Smooth muscle cell (in vitro differentiated cells): Measurements from ENCODE around the gene NINL. TPM values are rescaled to one million over a fixed set of nuclear protein-coding genes. Genes with fewer than 3 reads are reported as not detected.

Experiments used
- DNase-seq: peaks from one replicate; lab custom pipeline; 2025; ENCODE audit not compliant: unreplicated experiment; lab: John Stamatoyannopoulos, UW
- H2AFZ ChIP-seq: fragments of 200-600 bp; sonication (generic); 2 replicates; pipeline ENCODE4 v1.6.0; 2016; ENCODE audit warnings: antibody characterized with exemption, low read depth, mild to moderate bottlenecking
- H3F3A ChIP-seq: fragments of 200-600 bp; sonication (generic); 2 replicates; pipeline ENCODE4 v1.6.0; 2017; ENCODE audit warnings: antibody characterized with exemption, low read depth
- H3K27ac ChIP-seq: fragments of 200-600 bp; sonication (generic); 2 replicates; pipeline ENCODE4 v1.5.1; 2016; ENCODE audit warnings: low read depth, mild to moderate bottlenecking
- H3K27me3 ChIP-seq: fragments of 200-600 bp; sonication (generic); 2 replicates; pipeline ENCODE4 v1.6.1; 2016; ENCODE audit warnings: low read depth, mild to moderate bottlenecking
- H3K36me3 ChIP-seq: fragments of 200-600 bp; sonication (generic); 2 replicates; pipeline ENCODE4 v1.5.1; 2016; ENCODE audit warnings: low read depth
- H3K4me1 ChIP-seq: fragments of 200-600 bp; sonication (generic); 2 replicates; pipeline ENCODE4 v1.5.1; 2016; ENCODE audit warnings: low read depth
- H3K4me2 ChIP-seq: fragments of 200-600 bp; sonication (generic); 2 replicates; pipeline ENCODE4 v1.6.0; 2016; ENCODE audit warnings: mild to moderate bottlenecking
- H3K4me3 ChIP-seq: fragments of 200-600 bp; sonication (generic); 2 replicates; pipeline ENCODE4 v1.5.1; 2016; ENCODE audit warnings: mild to moderate bottlenecking
- H3K79me2 ChIP-seq: fragments of 200-600 bp; sonication (generic); 2 replicates; pipeline ENCODE4 v1.6.0; 2016; ENCODE audit warnings: low read depth, mild to moderate bottlenecking
- H3K9ac ChIP-seq: fragments of 200-600 bp; sonication (generic); 2 replicates; pipeline ENCODE4 v1.6.0; 2016; ENCODE audit warnings: low read depth
- H3K9me3 ChIP-seq: fragments of 200-600 bp; sonication (generic); replicated peaks from 2 replicates; pipeline ENCODE4 v1.5.1; 2016; ENCODE audit warnings: low read depth
- H4K20me1 ChIP-seq: fragments of 200-600 bp; sonication (generic); 2 replicates; pipeline ENCODE4 v1.6.0; 2016; ENCODE audit warnings: low read depth
- WGBS: methylation state at CpG from one replicate; pipeline ENCODE4 v1.1.7; 2016; ENCODE audit warnings: low lambda C conversion rate; 5-methylcytosine and 5-hydroxymethylcytosine counted together
- polyA plus RNA-seq: library from polyadenylated mRNA; unstranded; fragments of >200 nt; fragmentation: Nextera tagmentation; extraction: Ambion mirVana; gene quantifications from 2 replicates; pipeline ENCODE4 v1.2.1, GENCODE V29; 2016
- total RNA-seq: library from RNA; depleted of rRNA; stranded (reverse); fragments of >200 nt; gene quantifications from 2 replicates; pipeline ENCODE4 v1.2.3, GENCODE V29; 2014
- TF ChIP-seq, protein P1 (sequence below): fragments of 200-600 bp; sonication (generic); IDR thresholded peaks from 2 replicates; pipeline ENCODE4 v1.5.1; 2017; ENCODE audit warnings: borderline replicate concordance, mild to moderate bottlenecking, antibody characterized with exemption; ENCODE audit not compliant: insufficient read depth, poor library complexity, severe bottlenecking

Gene NINL
- total and polyA plus RNA-seq, 2 experiments from 2014 or later: 10.7 to 12.2 TPM

DNA sequence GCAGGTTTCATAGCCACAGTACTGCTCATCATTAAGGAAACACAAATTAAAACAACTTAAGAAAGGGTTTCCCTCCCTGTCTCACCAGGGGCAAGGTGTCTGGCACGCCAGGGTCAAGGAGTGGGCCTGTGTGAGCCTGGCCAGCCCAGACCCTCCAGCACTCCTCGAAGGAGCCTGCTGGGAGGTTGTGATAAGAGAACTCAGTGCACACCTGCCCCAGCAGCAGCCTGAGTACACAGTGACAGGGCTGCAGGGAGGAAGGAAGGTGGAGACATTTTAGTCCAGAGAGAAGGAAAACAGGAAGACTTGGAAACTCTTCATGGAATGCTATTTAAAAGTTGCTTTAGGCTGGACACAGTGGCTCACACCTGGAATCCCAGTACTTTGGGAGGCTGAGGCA is 14.1 kb downstream of the NINL start:
- 84% methylated on average over 2 of the region's 2 CpGs for WGBS
- H3F3A ChIP-seq: no peaks in the 10 kb centered on the region
- H3K9me3 ChIP-seq: no peaks in the 10 kb centered on the region
- peaks cover 89% of the 10 kb centered on the region for H3K79me2 ChIP-seq
- no peak overlapping the region for H3K4me3 ChIP-seq
- H2AFZ ChIP-seq: no peak overlapping the region
- no peaks in the 10 kb centered on the region for H3K4me1 ChIP-seq
- TF ChIP-seq, protein P1, sequence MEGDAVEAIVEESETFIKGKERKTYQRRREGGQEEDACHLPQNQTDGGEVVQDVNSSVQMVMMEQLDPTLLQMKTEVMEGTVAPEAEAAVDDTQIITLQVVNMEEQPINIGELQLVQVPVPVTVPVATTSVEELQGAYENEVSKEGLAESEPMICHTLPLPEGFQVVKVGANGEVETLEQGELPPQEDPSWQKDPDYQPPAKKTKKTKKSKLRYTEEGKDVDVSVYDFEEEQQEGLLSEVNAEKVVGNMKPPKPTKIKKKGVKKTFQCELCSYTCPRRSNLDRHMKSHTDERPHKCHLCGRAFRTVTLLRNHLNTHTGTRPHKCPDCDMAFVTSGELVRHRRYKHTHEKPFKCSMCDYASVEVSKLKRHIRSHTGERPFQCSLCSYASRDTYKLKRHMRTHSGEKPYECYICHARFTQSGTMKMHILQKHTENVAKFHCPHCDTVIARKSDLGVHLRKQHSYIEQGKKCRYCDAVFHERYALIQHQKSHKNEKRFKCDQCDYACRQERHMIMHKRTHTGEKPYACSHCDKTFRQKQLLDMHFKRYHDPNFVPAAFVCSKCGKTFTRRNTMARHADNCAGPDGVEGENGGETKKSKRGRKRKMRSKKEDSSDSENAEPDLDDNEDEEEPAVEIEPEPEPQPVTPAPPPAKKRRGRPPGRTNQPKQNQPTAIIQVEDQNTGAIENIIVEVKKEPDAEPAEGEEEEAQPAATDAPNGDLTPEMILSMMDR: no peak
- no peak overlapping the region for H3K9ac ChIP-seq
- peaks cover 95% of the 10 kb centered on the region for H4K20me1 ChIP-seq
- no peak for DNase-seq
- no peaks in the 10 kb centered on the region for H3K27me3 ChIP-seq
- H3K4me2 ChIP-seq: no peak overlapping the region
- no peak overlapping the region for H3K27ac ChIP-seq
- no peaks in the 10 kb centered on the region for H3K36me3 ChIP-seq

DNA sequence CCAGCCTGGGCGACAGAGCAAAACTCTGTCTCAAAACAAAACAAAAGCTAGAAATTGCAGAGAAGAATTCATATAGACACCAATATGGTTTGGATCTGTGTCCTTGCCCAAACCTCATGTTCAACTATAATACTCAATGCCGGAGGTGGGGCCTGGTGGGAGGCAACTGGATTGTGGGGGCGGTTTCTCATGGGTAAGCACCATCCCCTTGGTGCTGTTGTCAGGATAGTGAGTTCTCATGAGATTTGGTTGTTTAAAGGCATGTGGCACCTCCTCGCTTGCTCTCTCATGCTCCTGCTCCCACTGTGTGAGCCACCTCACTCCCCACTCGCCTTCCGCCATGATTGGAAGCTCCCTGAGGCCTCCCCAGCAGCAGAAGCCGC is 15.2 kb downstream of the NINL start:
- 99% methylated on average over 7 of the region's 7 CpGs for WGBS
- no peak overlapping the region for H3K27ac ChIP-seq
- peaks cover 96% of the 10 kb centered on the region for H4K20me1 ChIP-seq
- H3K79me2 ChIP-seq: peaks cover 85% of the 10 kb centered on the region
- no peaks in the 10 kb centered on the region for H3K36me3 ChIP-seq
- H3K27me3 ChIP-seq: no peaks in the 10 kb centered on the region
- no peak overlapping the region for H2AFZ ChIP-seq
- H3K9ac ChIP-seq: no peak overlapping the region
- DNase-seq: no peak
- H3K4me2 ChIP-seq: no peak overlapping the region
- TF ChIP-seq, protein P1: no peak
- no peak overlapping the region for H3K4me3 ChIP-seq
- no peaks in the 10 kb centered on the region for H3F3A ChIP-seq
- H3K4me1 ChIP-seq: no peaks in the 10 kb centered on the region
- H3K9me3 ChIP-seq: no peaks in the 10 kb centered on the region

DNA sequence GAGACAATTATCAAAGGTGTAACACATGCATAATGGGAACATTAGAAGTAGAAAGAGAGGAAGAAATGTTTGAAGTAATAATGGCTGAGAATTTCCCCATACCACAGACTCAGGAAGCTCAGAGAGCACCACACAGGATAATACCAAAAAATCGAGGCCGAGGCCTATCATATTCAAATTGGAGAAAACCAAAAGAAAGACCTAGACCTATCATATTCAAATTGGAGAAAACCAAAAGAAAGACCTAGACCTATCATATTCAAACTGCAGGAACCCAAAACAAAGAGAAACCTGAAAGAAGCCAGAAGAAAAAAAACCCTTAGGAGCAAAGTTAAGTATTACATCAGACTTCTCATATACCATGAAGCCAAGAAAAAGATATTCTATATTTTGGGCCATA is 18.0 kb downstream of the NINL start:
- H3K79me2 ChIP-seq: peaks cover 84% of the 10 kb centered on the region
- no peak overlapping the region for H2AFZ ChIP-seq
- WGBS: 100% methylated on average over 2 of the region's 2 CpGs
- H3K27me3 ChIP-seq: no peaks in the 10 kb centered on the region
- H3K27ac ChIP-seq: no peak overlapping the region
- peaks cover 78% of the 10 kb centered on the region for H4K20me1 ChIP-seq
- no peaks in the 10 kb centered on the region for H3F3A ChIP-seq
- no peak overlapping the region for H3K9ac ChIP-seq
- H3K4me3 ChIP-seq: no peak overlapping the region
- no peaks in the 10 kb centered on the region for H3K4me1 ChIP-seq
- DNase-seq: no peak
- TF ChIP-seq, protein P1: no peak
- H3K36me3 ChIP-seq: no peaks in the 10 kb centered on the region
- no peak overlapping the region for H3K4me2 ChIP-seq
- H3K9me3 ChIP-seq: no peaks in the 10 kb centered on the region

GRCh38 chr20:25566821-25567220 is 18.5 kb downstream of the NINL start:
- H3K27me3 ChIP-seq: no peaks in the 10 kb centered on the region
- no peaks in the 10 kb centered on the region for H3K36me3 ChIP-seq
- no peak overlapping the region for H2AFZ ChIP-seq
- DNase-seq: no peak
- TF ChIP-seq, protein P1: no peak
- H3K4me1 ChIP-seq: no peaks in the 10 kb centered on the region
- no peak overlapping the region for H3K4me3 ChIP-seq
- peaks cover 74% of the 10 kb centered on the region for H4K20me1 ChIP-seq
- H3K9me3 ChIP-seq: no peaks in the 10 kb centered on the region
- peaks cover 83% of the 10 kb centered on the region for H3K79me2 ChIP-seq
- no peaks in the 10 kb centered on the region for H3F3A ChIP-seq
- no peak overlapping the region for H3K4me2 ChIP-seq
- 100% methylated on average over 2 of the region's 2 CpGs for WGBS
- H3K9ac ChIP-seq: no peak overlapping the region
- no peak overlapping the region for H3K27ac ChIP-seq
